NCI-H82 (cell line): Measurements from ENCODE around the gene ADAM23.
"Not testable (repeated sequence)": the region's sequence is repeated elsewhere in the genome, so short reads cannot be mapped to it uniquely, and the experiment has no call there.

Experiments used
- DNase-seq: peaks from one replicate; lab custom pipeline; 2025; lab: John Stamatoyannopoulos, UW

ADAM23 gene, protein sequence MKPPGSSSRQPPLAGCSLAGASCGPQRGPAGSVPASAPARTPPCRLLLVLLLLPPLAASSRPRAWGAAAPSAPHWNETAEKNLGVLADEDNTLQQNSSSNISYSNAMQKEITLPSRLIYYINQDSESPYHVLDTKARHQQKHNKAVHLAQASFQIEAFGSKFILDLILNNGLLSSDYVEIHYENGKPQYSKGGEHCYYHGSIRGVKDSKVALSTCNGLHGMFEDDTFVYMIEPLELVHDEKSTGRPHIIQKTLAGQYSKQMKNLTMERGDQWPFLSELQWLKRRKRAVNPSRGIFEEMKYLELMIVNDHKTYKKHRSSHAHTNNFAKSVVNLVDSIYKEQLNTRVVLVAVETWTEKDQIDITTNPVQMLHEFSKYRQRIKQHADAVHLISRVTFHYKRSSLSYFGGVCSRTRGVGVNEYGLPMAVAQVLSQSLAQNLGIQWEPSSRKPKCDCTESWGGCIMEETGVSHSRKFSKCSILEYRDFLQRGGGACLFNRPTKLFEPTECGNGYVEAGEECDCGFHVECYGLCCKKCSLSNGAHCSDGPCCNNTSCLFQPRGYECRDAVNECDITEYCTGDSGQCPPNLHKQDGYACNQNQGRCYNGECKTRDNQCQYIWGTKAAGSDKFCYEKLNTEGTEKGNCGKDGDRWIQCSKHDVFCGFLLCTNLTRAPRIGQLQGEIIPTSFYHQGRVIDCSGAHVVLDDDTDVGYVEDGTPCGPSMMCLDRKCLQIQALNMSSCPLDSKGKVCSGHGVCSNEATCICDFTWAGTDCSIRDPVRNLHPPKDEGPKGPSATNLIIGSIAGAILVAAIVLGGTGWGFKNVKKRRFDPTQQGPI

DNA sequence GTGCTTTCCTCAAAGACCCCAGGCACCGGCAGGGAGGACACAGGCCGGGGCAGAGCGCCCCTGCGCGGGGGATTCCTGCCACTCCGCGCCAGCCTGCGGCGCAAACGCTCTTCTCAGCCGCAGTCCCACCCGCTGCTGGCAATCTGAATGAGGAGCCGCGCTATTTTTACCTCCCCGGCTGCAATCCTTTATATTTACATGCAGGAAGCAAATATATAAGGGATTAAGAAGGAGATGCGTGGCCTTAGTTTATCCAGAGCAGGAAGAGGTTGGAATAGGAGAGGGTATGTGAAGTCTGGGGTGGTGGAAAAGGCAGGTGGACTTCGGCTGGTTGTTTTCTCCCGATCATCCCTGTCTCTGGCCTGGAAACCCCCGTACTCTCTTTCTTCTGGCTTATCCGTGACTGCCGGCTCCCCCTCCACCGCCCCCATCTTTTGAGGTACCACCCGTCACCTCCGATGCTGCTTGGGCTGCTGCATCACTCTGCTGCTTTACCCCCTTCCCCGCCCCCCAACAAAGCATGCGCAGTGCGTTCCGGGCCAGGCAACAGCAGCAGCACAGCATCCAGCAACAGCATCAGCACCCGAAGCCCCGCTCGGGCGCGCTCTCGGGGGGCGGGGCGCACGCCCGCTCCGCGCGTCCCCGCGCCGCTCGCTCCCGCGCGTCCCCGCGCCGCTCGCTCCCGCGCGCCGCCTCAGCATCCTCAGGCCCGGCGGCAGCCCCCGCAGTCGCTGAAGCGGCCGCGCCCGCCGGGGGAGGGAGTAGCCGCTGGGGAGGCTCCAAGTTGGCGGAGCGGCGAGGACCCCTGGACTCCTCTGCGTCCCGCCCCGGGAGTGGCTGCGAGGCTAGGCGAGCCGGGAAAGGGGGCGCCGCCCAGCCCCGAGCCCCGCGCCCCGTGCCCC is at the start of gene ADAM23:
Gene ADAM23, plus strand, starts transcription at position 700 of the 902 bp plus-strand sequence. CDS start 335 bp downstream, outside the sequence.
- DNase-seq, result peak; percentile 87

- no peak for DNase-seq
Observed at GRCh38 chr2:206396211-206396610, 47.1 kb upstream of the ADAM23 start.

DNA sequence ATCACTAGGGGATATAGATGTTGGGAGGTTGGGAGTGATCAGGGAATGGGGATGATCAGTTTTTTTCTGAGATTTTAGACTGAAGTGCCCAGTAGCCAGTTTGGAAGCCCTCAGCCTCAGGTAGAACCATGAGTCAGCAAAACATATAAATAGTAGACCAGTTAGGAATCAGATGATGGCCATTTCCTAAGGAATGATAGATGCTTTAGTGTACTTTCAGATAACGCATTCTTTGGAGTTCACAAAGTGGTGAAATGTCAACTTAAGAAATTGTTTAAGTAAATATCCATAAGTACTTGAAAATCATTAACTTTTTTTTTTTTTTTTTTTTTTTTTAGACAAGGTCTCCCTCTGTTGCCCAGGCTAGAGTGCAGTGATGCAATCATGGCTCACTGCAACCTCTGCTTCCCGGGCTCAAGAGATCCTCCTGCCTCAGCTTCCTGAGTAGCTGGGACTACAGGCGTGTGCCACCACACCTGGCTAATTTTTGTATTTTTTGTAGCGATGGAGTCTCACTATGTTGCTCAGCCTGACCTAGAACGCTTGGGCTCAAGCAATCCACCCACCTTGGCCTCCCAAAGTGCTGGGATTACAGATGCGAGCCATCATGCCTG is 40.3 kb upstream of the ADAM23 start:
- DNase-seq, result not testable (repeated sequence)

DNA sequence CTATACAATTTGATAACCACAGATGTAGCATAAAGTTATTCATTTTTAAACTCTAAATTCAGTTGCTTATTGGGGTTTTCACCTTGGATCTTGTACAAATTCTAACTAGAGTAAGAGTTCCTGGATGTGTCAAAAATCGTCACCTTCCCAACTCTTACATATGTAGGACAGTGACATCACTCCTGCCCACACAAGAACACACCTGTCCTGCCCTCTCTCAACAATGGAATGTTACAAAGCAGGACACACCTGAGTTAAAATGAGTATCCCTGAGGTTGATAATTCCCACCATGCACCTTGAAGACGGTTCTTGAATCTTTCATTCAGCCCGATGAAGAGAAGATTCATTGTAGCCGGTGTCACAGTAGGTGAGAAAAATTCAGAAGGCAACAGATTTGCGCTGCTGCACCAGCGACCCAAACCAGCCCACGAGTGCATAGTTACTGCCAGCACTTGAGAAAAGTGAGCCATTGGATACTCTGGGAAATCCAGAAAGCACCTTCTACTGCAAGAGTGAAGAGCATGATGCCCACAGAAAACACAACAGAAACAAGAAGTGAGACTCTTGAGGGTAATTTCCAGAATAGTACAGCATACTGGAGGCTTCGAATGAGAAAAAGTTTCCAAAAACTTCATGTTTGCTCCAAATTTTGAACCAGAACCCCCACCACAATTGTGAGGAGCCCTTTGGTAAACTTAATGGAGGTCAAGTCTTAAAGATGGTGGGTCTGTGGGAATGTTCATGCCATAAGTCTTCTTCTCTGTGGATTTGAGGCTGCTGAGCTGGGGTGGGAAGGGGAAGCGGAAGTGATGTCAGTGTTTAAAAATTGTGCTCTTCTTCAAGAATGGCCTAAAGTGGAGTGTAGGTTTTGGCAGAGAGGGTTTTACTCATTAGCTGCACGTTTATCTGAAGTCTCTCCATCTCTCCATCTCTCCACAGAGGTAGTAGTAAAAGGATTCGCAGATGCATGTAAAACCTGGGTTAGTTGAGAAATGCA is 34.7 kb upstream of the ADAM23 start:
- no peak for DNase-seq

GRCh38 chr2:206410714-206411113 is 32.6 kb upstream of the ADAM23 start:
- DNase-seq, result no peak

GRCh38 chr2:206415618-206416243 is 27.6 kb upstream of the ADAM23 start:
- no peak for DNase-seq

- no peak for DNase-seq
Observed at GRCh38 chr2:206418968-206419367, 24.4 kb upstream of the ADAM23 start.

GRCh38 chr2:206420721-206421120 is 22.6 kb upstream of the ADAM23 start:
- no peak for DNase-seq

- no peak for DNase-seq
Observed at GRCh38 chr2:206422493-206422892, 20.8 kb upstream of the ADAM23 start.

DNA sequence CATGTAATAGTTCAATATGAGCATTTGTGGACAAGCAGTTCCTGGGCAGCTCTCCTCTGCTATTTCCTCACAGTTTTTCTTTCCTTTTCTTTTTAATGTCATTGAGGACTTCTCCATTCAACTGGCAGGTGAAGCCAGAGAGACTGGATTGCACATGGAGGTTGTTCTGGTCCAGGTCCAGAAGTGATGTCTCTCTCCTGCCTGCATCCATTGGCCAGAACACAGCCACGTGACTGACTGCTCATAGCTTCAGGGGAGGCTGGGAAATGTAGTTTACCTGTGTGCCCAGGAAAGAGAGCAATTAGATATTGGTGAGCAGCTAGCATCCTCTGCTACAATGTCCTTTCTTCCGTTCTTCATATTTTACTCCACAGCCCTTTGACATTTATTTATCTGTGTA is 20.2 kb upstream of the ADAM23 start:
- peak; percentile 73 for DNase-seq

- no peak for DNase-seq
Observed at GRCh38 chr2:206424134-206424533, 19.2 kb upstream of the ADAM23 start.

DNA sequence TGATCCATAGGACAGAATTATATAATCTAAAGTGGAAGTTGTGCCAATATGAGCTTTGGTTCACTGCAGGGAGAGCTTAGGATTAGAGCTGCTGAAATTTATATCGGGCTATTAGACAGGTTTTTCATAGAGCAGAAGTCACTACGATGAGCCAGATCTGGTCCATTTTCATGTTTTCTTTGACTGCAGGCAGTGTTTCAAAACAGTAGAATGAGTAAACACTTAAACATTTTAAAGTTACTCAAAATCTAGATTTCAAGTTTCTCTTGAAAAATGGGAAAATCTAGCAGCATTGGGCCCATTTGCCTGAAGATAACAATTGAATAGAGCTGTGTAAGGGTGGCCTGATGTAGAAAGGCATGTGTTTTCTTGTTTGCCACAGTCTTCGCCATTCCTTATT is 14.5 kb upstream of the ADAM23 start:
- no peak for DNase-seq

DNA sequence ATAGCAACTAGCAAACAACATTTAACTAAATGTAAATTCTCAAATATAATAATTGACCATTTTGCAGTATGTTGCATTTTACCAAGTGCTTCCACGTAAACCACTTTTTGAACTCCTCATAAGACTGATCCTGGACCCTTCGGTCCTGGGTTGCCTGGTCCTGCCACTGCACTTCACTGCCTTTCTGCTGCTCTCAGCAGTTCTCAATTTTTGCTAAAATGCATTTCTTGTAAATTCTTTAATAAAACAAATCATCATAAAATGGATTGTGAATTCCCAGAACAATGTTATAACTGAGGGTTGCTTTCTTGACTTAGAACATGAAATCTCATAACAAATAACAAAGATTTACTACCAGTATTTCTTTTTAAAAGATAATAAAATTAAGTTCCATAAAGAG is 12.9 kb upstream of the ADAM23 start:
- no peak for DNase-seq

- no peak for DNase-seq
Observed at GRCh38 chr2:206431439-206431838, 11.9 kb upstream of the ADAM23 start.

- no peak for DNase-seq
Observed at GRCh38 chr2:206432193-206433082, 10.9 kb upstream of the ADAM23 start.

- DNase-seq, result no peak
Observed at GRCh38 chr2:206433190-206433589, 10.1 kb upstream of the ADAM23 start.

DNA sequence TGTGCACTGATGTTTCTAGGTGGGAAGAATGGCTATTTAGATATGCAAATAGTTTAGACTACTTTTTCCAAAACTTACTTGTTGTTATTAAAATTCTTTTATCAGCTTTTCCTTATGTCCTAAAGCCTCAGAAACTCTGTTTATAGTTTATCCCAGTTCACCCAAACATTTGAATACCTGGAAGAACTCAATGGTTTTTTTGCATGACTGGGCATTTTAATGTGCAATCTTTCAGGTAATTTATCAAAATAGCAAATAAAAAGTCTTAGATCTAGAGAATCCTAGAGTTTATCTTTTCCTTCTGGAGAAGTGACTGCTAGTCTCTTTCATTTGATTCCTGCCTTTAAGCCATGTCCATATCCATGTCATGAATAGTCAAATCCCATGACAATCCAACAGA is 9.6 kb upstream of the ADAM23 start:
- no peak for DNase-seq

DNA sequence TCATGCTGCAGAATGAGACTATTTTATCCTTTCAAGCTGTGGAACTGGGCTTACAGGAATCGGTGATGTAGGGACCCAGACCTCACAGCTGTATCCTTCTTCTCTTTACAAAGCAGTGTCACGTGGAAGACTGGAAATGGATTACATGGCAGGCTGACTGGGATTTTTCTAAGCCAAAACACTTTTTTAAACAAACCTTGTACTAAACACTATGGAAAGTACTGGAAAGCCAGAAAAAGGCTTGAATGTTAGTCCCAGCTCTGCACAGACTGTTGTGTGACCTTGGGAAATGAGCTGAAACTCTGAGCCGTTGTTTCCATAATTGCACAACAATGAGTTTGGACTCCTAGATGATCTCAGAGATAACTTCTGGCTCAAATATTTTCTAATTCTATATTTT is 7.6 kb upstream of the ADAM23 start:
- peak; percentile 35 for DNase-seq

DNA sequence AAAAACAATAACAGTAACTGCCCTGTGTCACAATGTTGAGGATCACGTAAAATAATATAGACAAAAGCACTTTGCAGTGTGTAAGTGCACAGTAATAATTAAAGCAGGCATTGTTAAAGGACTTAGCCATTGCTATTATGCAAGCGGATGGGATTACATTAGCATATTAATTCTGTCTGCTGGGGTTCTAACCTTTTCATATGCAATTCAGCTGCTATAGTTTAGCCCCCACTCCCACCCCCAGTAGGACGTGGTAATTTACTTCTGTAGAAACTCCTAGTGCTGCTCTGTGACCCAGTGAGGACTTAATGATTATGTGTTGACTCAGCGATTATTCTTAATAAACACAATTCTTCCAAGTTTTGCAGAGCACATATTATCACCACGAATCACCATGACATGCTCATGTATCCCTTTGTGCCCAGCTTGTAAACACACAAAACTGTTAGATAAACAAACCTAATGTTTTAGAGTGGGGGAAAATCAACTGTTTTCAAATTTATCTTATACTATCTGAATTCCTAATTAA is 5.1 kb upstream of the ADAM23 start:
- no peak for DNase-seq
